Renal cortex interstitium (tissue), 11 donors: ENCODE measurements around the gene FMOD. TPM values are rescaled to one million over a fixed set of nuclear protein-coding genes. Genes with fewer than 3 reads are reported as not detected.

Source experiments
- DNase-seq, 11 donors: peaks; one replicate each; pipeline ENCODE4 v3.0.0-alpha.2; 2013; ENCODE audit warnings: low read depth in 9 of 11, low spot score in 4 of 11; ENCODE audit errors: extremely low read depth in 1 of 11
- polyA plus RNA-seq, 3 donors: library from polyadenylated mRNA; unstranded; fragments of 120-200 nt; gene quantifications; one replicate each; pipeline ENCODE4 v1.2.1, GENCODE V29; 2013; ENCODE audit not compliant: insufficient read length in 3 of 3

FMOD gene
- polyA plus RNA-seq, 3 donors = 40.0 to 49.9 (median 42.4) TPM

GRCh38 chr1:203299169-203299568 lies 51.8 kb downstream of the FMOD start:
- DNase-seq = no peak

DNA sequence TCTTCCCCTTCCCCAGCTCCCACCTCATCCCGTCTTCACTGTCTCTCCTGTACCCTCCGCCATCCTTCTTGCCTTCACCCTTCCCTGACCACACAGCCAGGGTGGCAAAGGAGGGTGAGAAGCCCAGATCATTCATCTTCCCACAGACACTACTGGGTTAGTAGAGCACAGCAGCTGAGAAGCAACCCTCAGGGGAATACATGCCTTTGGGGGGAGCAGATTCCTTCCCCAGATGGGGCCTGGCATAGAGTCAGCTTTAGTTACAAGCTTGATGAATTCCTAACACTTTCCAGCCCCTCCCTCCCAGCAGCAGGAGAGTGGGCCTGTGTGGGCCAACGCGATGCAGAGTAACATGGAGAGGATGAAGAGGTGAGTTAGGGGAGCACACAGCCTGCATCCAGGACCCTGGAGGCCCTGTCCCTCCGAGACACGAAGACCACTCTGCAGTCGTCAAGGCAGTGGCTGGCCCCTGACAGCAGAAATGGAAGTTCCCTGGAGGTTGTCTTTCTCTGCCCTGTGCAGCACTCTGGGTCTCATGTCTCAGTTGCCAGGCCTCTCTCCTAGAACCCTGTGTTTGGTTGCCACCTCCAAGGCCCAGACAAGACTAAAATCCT lies 54.4 kb downstream of the FMOD start:
- DNase-seq = no peak

GRCh38 chr1:203295796-203296195 lies 55.1 kb downstream of the FMOD start:
- DNase-seq = no peak

DNA sequence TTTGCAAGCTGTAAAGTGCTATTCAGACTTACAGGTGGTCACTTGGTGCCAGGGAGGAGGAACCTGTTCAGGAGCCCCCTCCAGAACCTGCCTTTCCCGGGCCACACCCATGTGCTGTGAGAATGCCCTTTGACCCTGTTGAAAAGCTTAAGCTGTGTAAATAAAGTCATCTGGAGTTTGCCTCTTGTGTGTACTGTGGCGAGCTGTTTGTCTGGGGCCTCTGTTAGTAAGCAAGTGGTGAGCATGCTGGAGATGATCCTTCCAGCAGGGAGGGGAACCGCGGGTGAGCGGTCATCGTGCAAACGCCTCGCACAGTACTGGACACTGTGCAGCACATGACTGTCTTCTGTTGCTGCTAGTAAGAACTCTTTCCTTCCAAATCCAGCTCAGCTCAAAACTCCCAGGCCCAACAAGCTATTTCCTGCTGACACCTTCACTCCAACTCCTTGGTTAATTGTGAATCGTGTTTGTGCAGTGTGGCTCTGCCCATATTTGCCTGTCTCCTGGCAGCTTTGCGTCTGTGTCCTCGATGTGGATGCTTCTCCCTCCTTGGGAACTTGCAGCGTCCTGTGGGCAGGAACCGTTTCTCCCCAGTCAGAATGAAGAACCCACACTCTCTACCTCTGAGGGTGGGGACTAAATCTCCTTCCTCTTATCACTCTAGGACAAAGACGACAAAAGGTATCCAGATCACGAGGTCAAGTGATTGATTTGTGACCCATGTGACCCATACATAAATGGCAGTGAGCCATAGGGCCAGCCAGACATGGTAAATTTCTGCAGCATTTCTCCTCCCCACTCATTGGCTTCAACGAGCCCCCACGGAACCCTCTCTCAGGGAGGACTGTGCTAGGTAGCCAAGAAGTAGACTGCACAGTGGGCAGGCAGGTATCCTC lies 59.5 kb downstream of the FMOD start:
- DNase-seq = no peak

Other genes with a start within 250 kb of the FMOD start
- 1 to 10 TPM; 4.9 to 6.3 (median 6.0) TPM for gene ADORA1, start 223.4 kb downstream of the FMOD start, polyA plus RNA-seq
- gene MYBPH, start 175.3 kb downstream of the FMOD start, polyA plus RNA-seq = under 1 TPM; 0.23 to 0.30 (median 0.28) TPM
- gene CHI3L1, start 164.4 kb downstream of the FMOD start, polyA plus RNA-seq = 10 to 100 TPM in 1 of 3 donors, 1 to 10 TPM in 2; 6.7 to 12.4 (median 9.0) TPM
- under 1 TPM; 0.24 to 0.45 (median 0.41) TPM for gene CHIT1, start 121.4 kb downstream of the FMOD start, polyA plus RNA-seq
- 100 to 1,000 TPM in 2 of 3 donors, 10 to 100 TPM in 1; 88.7 to 152 (median 116) TPM for gene BTG2, start 45.6 kb downstream of the FMOD start, polyA plus RNA-seq
- 1 to 10 TPM; 2.6 to 4.4 (median 3.3) TPM for gene PRELP, start 124.7 kb upstream of the FMOD start, polyA plus RNA-seq
- gene OPTC, start 143.0 kb upstream of the FMOD start, polyA plus RNA-seq = not detected